DND-41 (cell line): ENCODE results near the gene SRRM3.

ENCODE experiments used
- ATAC-seq: fragments of 200-7000 bp; cut with Tn5 transposase; 3 replicates; pipeline ENCODE4 v1.9.1; 2021; ENCODE audit warnings: low read depth; ENCODE audit not compliant: insufficient read depth
- DNase-seq: peaks from one replicate; pipeline ENCODE4 v3.0.0-alpha.2; 2020
- H2AFZ ChIP-seq: 2 replicates; pipeline ENCODE4 v1.6.0; 2012; ENCODE audit warnings: low read depth, low read length
- H3K27ac ChIP-seq: 2 replicates; pipeline ENCODE4 v1.5.1; 2012; ENCODE audit warnings: low read length, inconsistent platforms
- H3K27me3 ChIP-seq: fragments of 200-600 bp; sonication (generic); 2 replicates; pipeline ENCODE4 v1.6.0; 2012; ENCODE audit warnings: low read length, mild to moderate bottlenecking, inconsistent platforms; ENCODE audit not compliant: insufficient read depth, poor library complexity
- H3K36me3 ChIP-seq: 2 replicates; pipeline ENCODE4 v1.5.1; 2012; ENCODE audit warnings: low read length, inconsistent platforms; ENCODE audit not compliant: insufficient read depth
- H3K4me1 ChIP-seq: 2 replicates; pipeline ENCODE4 v1.5.1; 2012; ENCODE audit warnings: mild to moderate bottlenecking, low read length; ENCODE audit not compliant: insufficient read depth
- H3K4me2 ChIP-seq: 2 replicates; pipeline ENCODE4 v1.6.0; 2012; ENCODE audit warnings: mild to moderate bottlenecking, moderate library complexity, low read length, inconsistent platforms; ENCODE audit not compliant: insufficient read depth
- H3K4me3 ChIP-seq, 2 experiments: fragments of 200-600 bp in 1 of 2; shearing (Covaris generic) in 1 of 2; 2 replicates each; pipeline ENCODE4 v1.5.1; 2012 to 2016; ENCODE audit warnings: inconsistent platforms in 2 of 2, low read length in 2 of 2, mild to moderate bottlenecking in 2 of 2, low read depth in 1 of 2, moderate library complexity in 1 of 2
- H3K79me2 ChIP-seq: 2 replicates; pipeline ENCODE4 v1.6.0; 2012; ENCODE audit warnings: low read length, inconsistent platforms; ENCODE audit not compliant: insufficient read depth
- H3K9ac ChIP-seq: 2 replicates; pipeline ENCODE4 v1.6.0; 2012; ENCODE audit warnings: low read depth, mild to moderate bottlenecking, inconsistent platforms, low read length, moderate library complexity
- H3K9me3 ChIP-seq: 2 replicates; pipeline ENCODE4 v1.5.1; 2012; ENCODE audit warnings: low read length, moderate library complexity, mild to moderate bottlenecking, inconsistent platforms; ENCODE audit not compliant: insufficient read depth, severe bottlenecking
- H4K20me1 ChIP-seq: 2 replicates; pipeline ENCODE4 v1.6.0; 2012; ENCODE audit warnings: low read length; ENCODE audit not compliant: insufficient read depth
- CTCF ChIP-seq: IDR thresholded peaks from 2 replicates; pipeline ENCODE4 v1.5.1; 2012; ENCODE audit warnings: borderline replicate concordance, low read length, moderate library complexity, mild to moderate bottlenecking; ENCODE audit not compliant: poor library complexity, severe bottlenecking; ENCODE audit errors: extremely low read depth
- EZH2 ChIP-seq: IDR thresholded peaks from 3 replicates; pipeline ENCODE4 v1.6.1; 2012; ENCODE audit warnings: borderline replicate concordance, low read depth, mild to moderate bottlenecking, moderate library complexity, low read length, inconsistent platforms; ENCODE audit not compliant: severe bottlenecking

Gene SRRM3

DNA sequence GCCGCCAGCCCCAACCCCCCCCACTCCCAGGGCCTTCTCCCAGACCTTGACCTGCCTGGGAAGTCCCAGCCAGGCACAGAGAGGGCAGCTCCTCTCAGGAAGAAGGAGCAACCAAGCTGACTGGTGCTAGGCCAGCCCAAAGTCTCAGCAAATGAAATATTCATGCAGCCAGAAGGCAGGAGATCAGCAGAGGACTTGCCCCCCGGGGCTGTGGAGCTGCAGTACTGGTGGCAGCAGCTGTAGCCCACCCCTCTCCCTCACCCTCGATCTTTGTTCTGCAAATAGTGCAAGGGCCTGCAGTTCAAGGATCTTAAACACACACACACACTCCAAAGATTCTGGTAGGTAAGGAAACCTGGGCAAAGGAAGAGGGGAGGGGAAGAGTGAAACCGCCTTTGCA lies 3.5 kb upstream of the SRRM3 start:
- Histone ChIP-seq H3K27ac (no peak overlapping the region), H3K36me3 (no peaks in the 10 kb centered on the region), H3K4me2 (no peak overlapping the region), H4K20me1 (peaks cover 7% of the 10 kb centered on the region; the same call in 1 of the 2 replicates), H3K4me1 (peaks cover 5% of the 10 kb centered on the region; the same call in 1 of the 2 replicates), H3K79me2 (no peaks in the 10 kb centered on the region), H3K27me3 (no peaks in the 10 kb centered on the region), H3K9me3 (no peaks in the 10 kb centered on the region), H3K9ac (no peak overlapping the region), H3K4me3 (no peak overlapping the region), H2AFZ (no peak overlapping the region)
- TF ChIP-seq EZH2 (no peak), CTCF (no peak)
- DNase-seq (no peak), ATAC-seq (no peak)

GRCh38 chr7:76202666-76203030 lies 952 bp downstream of the SRRM3 start:
- H4K20me1 ChIP-seq = peaks cover 10% of the 10 kb centered on the region; the same call in 1 of the 2 replicates
- H3K79me2 ChIP-seq = no peaks in the 10 kb centered on the region
- H3K9ac ChIP-seq = no peak overlapping the region
- peaks cover 5% of the 10 kb centered on the region; the same call in 1 of the 2 replicates for H3K4me1 ChIP-seq
- TF ChIP-seq EZH2 = no peak
- no peak for TF ChIP-seq CTCF
- ATAC-seq (no peak), DNase-seq (no peak)
- H2AFZ ChIP-seq = no peak overlapping the region
- H3K9me3 ChIP-seq = no peaks in the 10 kb centered on the region
- H3K27ac ChIP-seq = no peak overlapping the region
- H3K4me2 ChIP-seq = no peak overlapping the region
- H3K27me3 ChIP-seq = no peaks in the 10 kb centered on the region
- H3K36me3 ChIP-seq = no peaks in the 10 kb centered on the region
- no peak overlapping the region for H3K4me3 ChIP-seq

DNA sequence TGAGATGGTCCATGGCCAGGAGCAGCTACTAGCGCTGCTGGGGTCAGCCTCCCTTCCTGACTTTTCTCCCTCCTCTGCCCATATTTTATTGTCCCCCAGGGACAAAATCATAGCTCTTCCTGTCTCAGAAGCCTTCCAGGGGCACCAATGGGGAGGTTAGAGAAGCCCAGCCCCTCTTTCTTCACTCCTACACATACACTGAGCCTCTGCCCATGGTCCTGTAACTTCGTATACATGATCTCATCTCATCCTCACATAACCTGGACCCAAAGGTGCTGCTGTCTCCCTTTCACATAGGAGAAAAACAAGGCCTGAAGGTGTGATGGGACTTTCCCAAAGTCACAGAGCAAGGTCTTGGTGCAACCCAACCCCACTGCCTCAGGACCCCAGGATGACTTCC lies 2.5 kb downstream of the SRRM3 start:
- Histone ChIP-seq H2AFZ (no peak overlapping the region), H3K4me1 (peaks cover 5% of the 10 kb centered on the region; the same call in 1 of the 2 replicates), H3K9ac (no peak overlapping the region), H3K27ac (no peak overlapping the region), H3K27me3 (no peaks in the 10 kb centered on the region), H3K79me2 (no peaks in the 10 kb centered on the region), H3K9me3 (no peaks in the 10 kb centered on the region), H3K4me3 (no peak overlapping the region), H3K4me2 (no peak overlapping the region), H4K20me1 (peaks cover 10% of the 10 kb centered on the region; the same call in 1 of the 2 replicates), H3K36me3 (no peaks in the 10 kb centered on the region)
- TF ChIP-seq CTCF (no peak), EZH2 (no peak)
- ATAC-seq (no peak), DNase-seq (no peak)

GRCh38 chr7:76206633-76207032 lies 4.9 kb downstream of the SRRM3 start:
- Histone ChIP-seq H2AFZ (no peak overlapping the region), H3K36me3 (no peaks in the 10 kb centered on the region), H4K20me1 (peaks cover 10% of the 10 kb centered on the region; the same call in 1 of the 2 replicates), H3K9ac (no peak overlapping the region), H3K4me1 (peaks cover 5% of the 10 kb centered on the region; the same call in 1 of the 2 replicates), H3K27me3 (no peaks in the 10 kb centered on the region), H3K79me2 (no peaks in the 10 kb centered on the region), H3K4me2 (no peak overlapping the region), H3K9me3 (no peaks in the 10 kb centered on the region), H3K27ac (no peak overlapping the region), H3K4me3 (no peak overlapping the region)
- DNase-seq (no peak), ATAC-seq (no peak)
- TF ChIP-seq EZH2 (no peak), CTCF (no peak)
